K562 (cell line): Measurements from ENCODE around the gene NAXD. TPM values are rescaled to one million over a fixed set of nuclear protein-coding genes. Genes with fewer than 3 reads are reported as not detected.

Source experiments
- ATAC-seq: fragments of 200-7000 bp; cut with Tn5 transposase; 3 replicates; pipeline ENCODE4 v1.9.1; 2020; ENCODE audit warnings: moderate library complexity
- BruUV-seq: library from RNA; stranded (reverse); fragments of 400-500 nt; replicated peaks from 2 replicates; lab custom pipeline; 2021; lab: Mats Ljungman, UMichigan
- CTCF ChIA-PET: fragments of 300-600 bp; formaldehyde crosslinking; extraction: SDS; loops from one replicate; lab custom pipeline; 2021; ENCODE audit warnings: low intra/inter-chr PET ratio; lab: Yijun Ruan, JAX
- POLR2A ChIA-PET: fragments of 300-600, 350-650 bp; sonication (Branson Sonifier 250); formaldehyde crosslinking; extraction: SDS; loops from one replicate; lab custom pipeline; 2021; ENCODE audit warnings: antibody characterized with exemption, inconsistent platforms; lab: Yijun Ruan, JAX
- DNase-seq, 4 experiments: peaks; one replicate each; pipeline versions ENCODE4 v3.0.0 to v3.0.0-alpha.2; 2011 to 2018; ENCODE audit warnings: low spot score in 3 of 4, mixed read lengths in 3 of 4; ENCODE audit errors: extremely low read depth in 1 of 4
- FAIRE-seq: peaks from 2 replicates; lab custom pipeline; 2011; peaks lifted over from hg19 to GRCh38; lab: Jason Lieb, UNC
- H2AFZ ChIP-seq: 2 replicates; pipeline ENCODE4 v1.6.0; 2011; ENCODE audit warnings: low read depth, low read length, control low read depth, inconsistent platforms
- H3K27ac ChIP-seq: fragments of 200-600 bp; 3 replicates; pipeline ENCODE4 v1.8.0; 2011; ENCODE audit warnings: low read depth, mild to moderate bottlenecking, control low read depth, inconsistent platforms, low read length, moderate library complexity, mixed read lengths; ENCODE audit errors: extremely low read depth
- H3K27me3 ChIP-seq, 2 experiments: fragments of 300-600 bp in 1 of 2; 2 replicates in 1 of 2; 3 replicates in 1 of 2; pipeline versions ENCODE4 v1.6.0 to v1.8.0; 2011; ENCODE audit warnings: inconsistent platforms in 2 of 2, low read length in 2 of 2, mild to moderate bottlenecking in 1 of 2, mixed read lengths in 1 of 2, moderate library complexity in 1 of 2; ENCODE audit not compliant: control insufficient read depth in 2 of 2, insufficient read depth in 2 of 2
- H3K36me3 ChIP-seq: fragments of 300-600 bp; 3 replicates; pipeline ENCODE4 v1.8.0; 2011; ENCODE audit warnings: mild to moderate bottlenecking, low read length, inconsistent platforms; ENCODE audit not compliant: control insufficient read depth, insufficient read depth
- H3K4me1 ChIP-seq, 2 experiments: fragments of 200-600 bp in 1 of 2; replicated peaks in 1 of 2; 2 replicates in 1 of 2; 3 replicates in 1 of 2; pipeline versions ENCODE4 v1.5.1 to v1.8.0; 2011; ENCODE audit warnings: inconsistent platforms in 2 of 2, low read length in 2 of 2, mild to moderate bottlenecking in 1 of 2, mixed read lengths in 1 of 2, moderate library complexity in 1 of 2; ENCODE audit not compliant: control insufficient read depth in 2 of 2, insufficient read depth in 2 of 2
- H3K4me2 ChIP-seq: 2 replicates; pipeline ENCODE4 v1.6.1; 2011; ENCODE audit warnings: low read length, control low read depth, inconsistent platforms, mixed read lengths; ENCODE audit not compliant: insufficient read depth
- H3K4me3 ChIP-seq: fragments of 200-600 bp; sonication (generic), shearing (Covaris generic); 2 replicates; pipeline ENCODE4 v1.5.1; 2016; ENCODE audit warnings: control low read depth, inconsistent platforms
- H3K79me2 ChIP-seq: fragments of 200-600 bp; 3 replicates; pipeline ENCODE4 v1.8.0; 2011; ENCODE audit warnings: low read length, inconsistent platforms; ENCODE audit not compliant: control insufficient read depth, insufficient read depth
- H3K9ac ChIP-seq, 2 experiments: 2 replicates each; pipeline versions ENCODE4 v1.6.0 to v1.6.1; 2011; ENCODE audit warnings: low read depth in 2 of 2, low read length in 2 of 2, control low read depth in 1 of 2, inconsistent platforms in 1 of 2, mild to moderate bottlenecking in 1 of 2, mixed read lengths in 1 of 2; ENCODE audit not compliant: insufficient read depth in 1 of 2
- H3K9me1 ChIP-seq: one replicate; pipeline ENCODE4 v1.6.0; 2011; ENCODE audit warnings: inconsistent platforms, mild to moderate bottlenecking, low read length, moderate library complexity; ENCODE audit not compliant: control insufficient read depth, insufficient read depth
- H3K9me3 ChIP-seq: replicated peaks from 2 replicates; pipeline ENCODE4 v1.5.1; 2011; ENCODE audit warnings: low read depth, low read length, inconsistent platforms; ENCODE audit not compliant: control insufficient read depth, insufficient read depth
- H4K20me1 ChIP-seq: replicated peaks from 2 replicates; pipeline ENCODE4 v1.6.1; 2011; ENCODE audit warnings: low read length, inconsistent platforms, mixed read lengths; ENCODE audit not compliant: control insufficient read depth, insufficient read depth
- BRCA1 ChIP-seq, 2 experiments: fragments of 450-650 bp in 1 of 2; sonication (generic) in 1 of 2; formaldehyde crosslinking in 1 of 2; IDR thresholded peaks; 2 replicates each; pipeline versions ENCODE4 v1.5.0 to v1.6.1; 2017 to 2020; ENCODE audit warnings: mild to moderate bottlenecking in 1 of 2, missing genetic modification reagents in 1 of 2
- E2F3 ChIP-seq: fragments of 250-450 bp; sonication (Bioruptor Pico); IDR thresholded peaks from 2 replicates; pipeline ENCODE4 v1.4.0; 2020; ENCODE audit warnings: mild to moderate bottlenecking
- JUND ChIP-seq, 2 experiments: IDR thresholded peaks; 2 replicates in 1 of 2; 3 replicates in 1 of 2; pipeline ENCODE4 v1.6.1; 2011; ENCODE audit warnings: borderline replicate concordance in 2 of 2, low read depth in 2 of 2, low read length in 2 of 2, improper control_type of control experiment in 1 of 2, missing biosample characterization in 1 of 2, missing genetic modification characterization in 1 of 2, missing genetic modification reagents in 1 of 2
- POLR2G ChIP-seq: fragments of 200-400 bp; formaldehyde crosslinking; IDR thresholded peaks from 2 replicates; pipeline ENCODE4 v1.6.1; 2017; ENCODE audit warnings: low read depth, mild to moderate bottlenecking, antibody characterized with exemption, low read length, moderate library complexity
- STAT5B ChIP-seq: fragments of 250-450 bp; sonication (Bioruptor Pico); IDR thresholded peaks from 2 replicates; pipeline ENCODE4 v1.8.0; 2021; ENCODE audit warnings: mild to moderate bottlenecking, inconsistent platforms
- VEZF1 ChIP-seq: fragments of 200-800 bp; sonication (Bioruptor generic); IDR thresholded peaks from 2 replicates; pipeline ENCODE4 v1.6.1; 2017; ENCODE audit warnings: missing genetic modification characterization, missing compliant biosample characterization
- ZBTB26 ChIP-seq: fragments of 450-650 bp; formaldehyde crosslinking; IDR thresholded peaks from 2 replicates; pipeline ENCODE4 v1.4.0; 2022; ENCODE audit warnings: missing genetic modification characterization
- ZKSCAN1 ChIP-seq: fragments of 150-350 bp; IDR thresholded peaks from 2 replicates; pipeline ENCODE4 v1.6.1; 2016; ENCODE audit warnings: low read depth, low read length
- ZNF668 ChIP-seq: fragments of 250-450 bp; sonication (Bioruptor Pico); IDR thresholded peaks from 2 replicates; pipeline ENCODE4 v1.8.0; 2022; ENCODE audit warnings: mild to moderate bottlenecking, inconsistent platforms
- ZNF717 ChIP-seq: fragments of 250-450 bp; sonication (Bioruptor Pico); IDR thresholded peaks from 2 replicates; pipeline ENCODE4 v1.5.0; 2021
- ZNF76 ChIP-seq: fragments of 250-450 bp; sonication (Bioruptor Pico); IDR thresholded peaks from 2 replicates; pipeline ENCODE4 v1.4.0; 2020; ENCODE audit warnings: mild to moderate bottlenecking, moderate library complexity, borderline replicate concordance
- ZNF766 ChIP-seq: fragments of 200-800 bp; sonication (Bioruptor generic); conservative IDR thresholded peaks from 2 replicates; pipeline ENCODE4 v1.6.1; 2016; ENCODE audit warnings: missing genetic modification characterization, missing compliant biosample characterization
- WGBS: fragments of 100-300 bp; shearing (Covaris generic); methylation state at CpG from one replicate; pipeline ENCODE4 v1.1.6; 2016; ENCODE audit warnings: low coverage, mixed read lengths; ENCODE audit not compliant: insufficient coverage; ENCODE audit errors: missing lambda C conversion rate; 5-methylcytosine and 5-hydroxymethylcytosine counted together
- in situ Hi-C: fragments of 300-500 bp; cut with MboI; formaldehyde crosslinking; loops from 4 replicates; pipeline ENCODE4 v1.15.0; 2018; ENCODE audit warnings: inconsistent platforms, mixed read lengths
- intact Hi-C: fragments of 100-400 bp; cut with micrococcal nuclease; formaldehyde crosslinking; loops from 2 replicates; pipeline ENCODE4 v1.14.2; 2022
- polyA plus RNA-seq, 8 experiments: library from polyadenylated mRNA; depleted of rRNA in 4 of 8; stranded (reverse) in 5 of 8; unstranded in 3 of 8; fragments of >200 nt; fragmentation: Nextera tagmentation in 2 of 8; fragmentation: Illumina TruSeq in 1 of 8; extraction: Ambion mirVana in 2 of 8; extraction: Trizol in 1 of 8; gene quantifications; 2 replicates each; pipeline versions ENCODE4 v1.2.1 to v1.2.3, GENCODE V29; 2011 to 2014; ENCODE audit warnings: inconsistent platforms in 1 of 8, missing spikeins in 1 of 8
- total RNA-seq, 7 experiments: library from RNA; depleted of rRNA in 6 of 7; stranded (reverse); fragments of >200 nt in 6 of 7; fragmentation: Illumina TruSeq in 2 of 7; extraction: Trizol in 2 of 7; gene quantifications; 2 replicates each; pipeline versions ENCODE4 v1.2.1 to v1.2.3, GENCODE V29; 2011 to 2021; ENCODE audit warnings: low replicate concordance in 1 of 7

The NAXD gene
- total and polyA plus RNA-seq, 9 of the 15 experiments (the other 6 are each of a cell fraction or from before 2014, with no cell fraction given): 0.59 to 20.6 (median 13.0) TPM

- Histone ChIP-seq H3K79me2 (no peaks in the 10 kb centered on the region), H3K36me3 (peaks cover 44% of the 10 kb centered on the region; the same call in 2 of the 3 replicates)
Observed at GRCh38 chr13:110646442-110647364, 31.4 kb downstream of the NAXD start.

GRCh38 chr13:110647365-110647737 lies 32.0 kb downstream of the NAXD start:
- no peaks in the 10 kb centered on the region for H3K9me3 ChIP-seq
- ChIA-PET POLR2A (interaction anchor here (0.9 to 1.4 kb wide), 2 partner anchors 65 to 68 kb away, joined by 3 to 5 read pairs; no protein-coding TSS in a partner anchor), CTCF (no interaction called here)
- H3K4me2 ChIP-seq: no peak overlapping the region
- peaks cover 4 to 23% of the 10 kb centered on the region in 2 experiments; a peak in 4 of 5 replicates for H3K4me1 ChIP-seq
- H3K4me3 ChIP-seq: no peak overlapping the region
- peaks cover 3% of the 10 kb centered on the region for H3K9me1 ChIP-seq
- H3K27ac ChIP-seq: no peak overlapping the region
- ATAC-seq (no peak), DNase-seq (no peak), FAIRE-seq (no peak)
- H4K20me1 ChIP-seq: no peaks in the 10 kb centered on the region
- WGBS: no CpG with 5 or more reads among the region's 10 CpGs
- H3K79me2 ChIP-seq: no peaks in the 10 kb centered on the region
- no peaks in the 10 kb centered on the region for H3K27me3 ChIP-seq
- BruUV-seq: no TSS peak
- in situ Hi-C loops: no loop called here
- intact Hi-C loops: no loop called here
- H3K36me3 ChIP-seq: peaks cover 47% of the 10 kb centered on the region; the same call in 2 of the 3 replicates
- H2AFZ ChIP-seq: no peak overlapping the region
- no peak overlapping the region for H3K9ac ChIP-seq
- TF ChIP-seq ZNF766 (CRISPR knock-in tag) (no peak), ZNF76 (CRISPR knock-in tag) (no peak), ZBTB26 (no peak), STAT5B (no peak), VEZF1 (no peak), ZNF717 (CRISPR knock-in tag) (no peak), BRCA1 (IDR thresholded peaks at IDR 0.05) (no peak), BRCA1 (CRISPR knock-in tag; IDR thresholded peaks at IDR 0.05) (no peak), ZKSCAN1 (no peak)

More at GRCh38 chr13:110646442-110647364, 31.4 kb downstream of the NAXD start:
- no TSS peak for BruUV-seq
- in situ Hi-C loops: no loop called here
- 91% methylated on average over 10 of the region's 29 CpGs for WGBS
- TF ChIP-seq ZNF668 (no peak), POLR2G (peak; percentile 57), JUND (IDR thresholded peaks at IDR 0.05; ENCODE audit: borderline replicate concordance, low read depth, low read length) (no peak), JUND (tag; IDR thresholded peaks at IDR 0.05; ENCODE audit: borderline replicate concordance, low read depth, low read length) (no peak), E2F3 (CRISPR knock-in tag) (no peak)
- Histone ChIP-seq H3K9me3 (no peaks in the 10 kb centered on the region), H2AFZ (no peak overlapping the region), H3K27me3 (no peaks in the 10 kb centered on the region), H3K4me3 (no peak overlapping the region), H3K9me1 (peaks cover 3% of the 10 kb centered on the region), H3K9ac (no peak overlapping the region; a peak in 1 of 4 replicates), H3K27ac (no peak overlapping the region), H4K20me1 (no peaks in the 10 kb centered on the region), H3K4me2 (no peak overlapping the region), H3K4me1 (peaks cover 4 to 23% of the 10 kb centered on the region in 2 experiments; a peak in 4 of 5 replicates)
- ChIA-PET POLR2A (interaction anchor here (0.8 to 1.2 kb wide), 3 partner anchors 30 to 69 kb away, joined by 3 read pairs; no protein-coding TSS in a partner anchor), CTCF (no interaction called here)
- intact Hi-C loops: no loop called here
- FAIRE-seq (no peak), ATAC-seq (no peak), DNase-seq (no peak)
